Fibroblast of villous mesenchyme (primary cell): ENCODE results near the gene SLC12A7. TPM values are rescaled to one million over a fixed set of nuclear protein-coding genes. Genes with fewer than 3 reads are reported as not detected.
A peak's percentile ranks its signal among the peaks of the same experiment; 100 is the strongest.

Experiments
- DNase-seq: peaks from one replicate; pipeline ENCODE4 v3.0.0-alpha.2; 2010; ENCODE audit warnings: low read depth
- H3K4me3 ChIP-seq: 2 replicates; pipeline ENCODE4 v1.5.1; 2011; ENCODE audit warnings: low read depth, mild to moderate bottlenecking, low read length
- CTCF ChIP-seq: IDR thresholded peaks from 2 replicates; pipeline ENCODE4 v1.5.1; 2012; ENCODE audit warnings: low read depth, mild to moderate bottlenecking, low read length; ENCODE audit not compliant: insufficient read depth
- total RNA-seq: library from RNA; depleted of rRNA; stranded (reverse); fragments of >200 nt; gene quantifications from 2 replicates; pipeline ENCODE4 v1.2.3, GENCODE V29; 2012

Gene SLC12A7
- total RNA-seq, 1 donor = 9.5 TPM

GRCh38 chr5:1141834-1142233 lies 30.0 kb upstream of the SLC12A7 start:
- DNase-seq = no peak
- no peak overlapping the region for H3K4me3 ChIP-seq
- TF ChIP-seq CTCF = no peak

GRCh38 chr5:1140818-1141189 lies 28.9 kb upstream of the SLC12A7 start:
- TF ChIP-seq CTCF = no peak
- no peak overlapping the region for H3K4me3 ChIP-seq
- DNase-seq = no peak

GRCh38 chr5:1140171-1140817 lies 28.4 kb upstream of the SLC12A7 start:
- peak; percentile 57 for DNase-seq
- H3K4me3 ChIP-seq = no peak overlapping the region
- TF ChIP-seq CTCF = peak; percentile 87

- no peak for DNase-seq
- H3K4me3 ChIP-seq = no peak overlapping the region
- no peak for TF ChIP-seq CTCF
Observed at GRCh38 chr5:1139331-1140170, 27.7 kb upstream of the SLC12A7 start.

GRCh38 chr5:1138445-1139245 lies 26.8 kb upstream of the SLC12A7 start:
- no peak for TF ChIP-seq CTCF
- no peak for DNase-seq
- no peak overlapping the region for H3K4me3 ChIP-seq

- no peak for TF ChIP-seq CTCF
Observed at GRCh38 chr5:1137567-1138444, 25.9 kb upstream of the SLC12A7 start.

More at GRCh38 chr5:1137567-1138444, 25.9 kb upstream of the SLC12A7 start:
- DNase-seq = no peak
- no peak overlapping the region for H3K4me3 ChIP-seq
